ENCODE results near the gene ZNF471. TPM values are rescaled to one million over a fixed set of nuclear protein-coding genes. Genes with fewer than 3 reads are reported as not detected.

ZNF471 gene
- total and polyA plus RNA-seq, 2 experiments from 2014 or later = 3.6 to 6.1 TPM

DNA sequence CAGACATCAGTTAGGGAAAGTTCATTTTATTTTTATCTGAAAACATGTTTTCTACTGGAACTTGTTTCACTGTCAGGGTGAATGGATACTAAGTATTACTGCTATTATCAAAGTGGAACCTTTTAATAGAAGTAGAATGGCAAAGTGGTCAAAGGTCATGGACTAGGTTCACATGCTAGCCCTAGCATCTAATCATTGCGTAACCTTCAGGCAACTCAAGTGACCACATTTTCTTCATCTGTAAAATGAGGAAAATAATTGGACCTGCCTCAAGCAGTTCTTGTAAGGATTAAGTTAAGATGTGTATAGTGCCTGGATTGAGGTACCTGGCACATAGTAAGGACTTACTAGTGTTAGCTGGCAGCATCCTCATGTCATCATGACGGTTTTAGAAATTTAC is 36.1 kb downstream of the ZNF471 start:
- H3K4me1 ChIP-seq (ENCODE audit: insufficient read depth) = 0 out of 2 replicates have a peak, but pooled peaks cover 4% of the 10 kb centered on the region
- H3K27ac ChIP-seq = no peak overlapping the region
- H3K36me3 ChIP-seq (ENCODE audit: low read depth) = peaks cover 34% of the 10 kb centered on the region
- H3F3A ChIP-seq (ENCODE audit: insufficient read depth) = no peaks in the 10 kb centered on the region
- no peak overlapping the region for H3K4me3 ChIP-seq
- TF ChIP-seq EZH2phosphoT487 (IDR thresholded peaks at IDR 0.05; ENCODE audit: insufficient read depth, low read depth) = no peak
- no peak for TF ChIP-seq EZH2 (IDR thresholded peaks at IDR 0.05; ENCODE audit: insufficient read depth, poor library complexity, severe bottlenecking)
- 75 to 80% methylated on average over 2 of the region's 2 CpGs for WGBS, 2 experiments (ENCODE audit: low coverage in 1 of 2, low lambda C conversion rate in 2 of 2, missing lambda C conversion rate in 2 of 2)
- no peaks in the 10 kb centered on the region for H3K9me2 ChIP-seq (ENCODE audit: insufficient read depth)
- no peak for DNase-seq
- H2AFZ ChIP-seq = no peak overlapping the region
- H3K79me2 ChIP-seq (ENCODE audit: insufficient read depth) = peaks cover 61% of the 10 kb centered on the region
- no peak overlapping the region for H3K4me2 ChIP-seq (ENCODE audit: unreplicated experiment)
- H3K9ac ChIP-seq = no peak overlapping the region
- H3K9me3 ChIP-seq (ENCODE audit: low read depth) = no peaks in the 10 kb centered on the region
- no peaks in the 10 kb centered on the region for H3K27me3 ChIP-seq (replicated peaks; ENCODE audit: insufficient read depth)
- H4K20me1 ChIP-seq (ENCODE audit: insufficient read depth) = no peaks in the 10 kb centered on the region
- in situ Hi-C loops (cut with MboI) = no loop called here

DNA sequence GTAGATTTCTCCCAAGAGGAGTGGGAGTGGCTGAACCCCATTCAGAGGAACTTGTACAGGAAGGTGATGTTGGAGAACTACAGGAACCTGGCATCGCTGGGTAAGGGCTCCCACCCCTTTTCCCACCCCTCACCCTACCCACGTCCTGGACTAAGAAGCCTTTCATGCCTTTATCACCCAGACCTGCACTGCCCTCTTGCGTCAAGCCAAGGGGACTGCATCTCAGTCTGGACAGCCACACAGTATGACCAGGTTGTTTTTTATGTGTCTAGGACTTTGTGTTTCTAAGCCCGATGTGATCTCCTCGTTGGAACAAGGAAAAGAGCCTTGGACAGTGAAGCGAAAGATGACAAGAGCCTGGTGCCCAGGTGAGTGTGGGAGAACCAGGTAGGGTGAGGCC is 39.9 kb downstream of the ZNF471 start:
- Histone ChIP-seq H3K4me2 (ENCODE audit: unreplicated experiment) (no peak overlapping the region), H3K36me3 (ENCODE audit: low read depth) (peaks cover 63% of the 10 kb centered on the region)
- in situ Hi-C loops (cut with MboI) = no loop called here

DNA sequence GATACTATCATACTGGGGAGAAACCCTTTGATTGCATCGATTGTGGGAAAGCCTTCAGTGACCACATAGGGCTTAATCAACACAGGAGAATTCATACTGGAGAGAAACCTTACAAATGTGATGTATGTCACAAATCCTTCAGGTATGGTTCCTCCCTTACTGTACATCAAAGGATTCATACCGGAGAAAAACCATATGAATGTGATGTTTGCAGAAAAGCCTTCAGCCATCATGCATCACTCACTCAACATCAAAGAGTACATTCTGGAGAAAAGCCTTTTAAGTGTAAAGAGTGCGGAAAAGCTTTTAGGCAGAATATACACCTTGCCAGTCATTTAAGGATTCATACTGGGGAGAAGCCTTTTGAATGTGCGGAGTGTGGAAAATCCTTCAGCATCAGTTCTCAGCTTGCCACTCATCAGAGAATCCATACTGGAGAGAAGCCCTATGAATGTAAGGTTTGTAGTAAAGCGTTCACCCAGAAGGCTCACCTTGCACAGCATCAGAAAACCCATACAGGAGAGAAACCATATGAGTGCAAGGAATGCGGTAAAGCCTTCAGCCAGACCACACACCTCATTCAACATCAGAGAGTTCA is 46.7 kb downstream of the ZNF471 start:
- Histone ChIP-seq H3K4me2 (ENCODE audit: unreplicated experiment) (no peak overlapping the region), H2AFZ (no peak overlapping the region), H3K4me1 (ENCODE audit: insufficient read depth) (no peaks in the 10 kb centered on the region), H3K79me2 (ENCODE audit: insufficient read depth) (no peaks in the 10 kb centered on the region), H3F3A (ENCODE audit: insufficient read depth) (0 out of 2 replicates have a peak, but pooled peaks cover 4% of the 10 kb centered on the region), H3K4me3 (no peak overlapping the region), H3K9me2 (ENCODE audit: insufficient read depth) (no peaks in the 10 kb centered on the region), H3K9me3 (ENCODE audit: low read depth) (peaks cover 27% of the 10 kb centered on the region), H3K27ac (no peak overlapping the region), H3K27me3 (replicated peaks; ENCODE audit: insufficient read depth) (no peaks in the 10 kb centered on the region), H4K20me1 (ENCODE audit: insufficient read depth) (no peaks in the 10 kb centered on the region), H3K9ac (no peak overlapping the region), H3K36me3 (ENCODE audit: low read depth) (peaks cover 83% of the 10 kb centered on the region)
- peak; percentile 4 for DNase-seq
- no peak for TF ChIP-seq EZH2phosphoT487 (IDR thresholded peaks at IDR 0.05; ENCODE audit: insufficient read depth, low read depth)
- TF ChIP-seq EZH2 (IDR thresholded peaks at IDR 0.05; ENCODE audit: insufficient read depth, poor library complexity, severe bottlenecking) = no peak
- in situ Hi-C loops (cut with MboI) = no loop called here
- 89 to 91% methylated on average over 6 of the region's 6 CpGs for WGBS, 2 experiments (ENCODE audit: low coverage in 1 of 2, low lambda C conversion rate in 2 of 2, missing lambda C conversion rate in 2 of 2)

More for the DNA sequence above, 39.9 kb downstream of the ZNF471 start:
- TF ChIP-seq EZH2 (IDR thresholded peaks at IDR 0.05; ENCODE audit: insufficient read depth, poor library complexity, severe bottlenecking) = no peak
- WGBS, 2 experiments (ENCODE audit: low coverage in 1 of 2, low lambda C conversion rate in 2 of 2, missing lambda C conversion rate in 2 of 2) = 80 to 86% methylated on average over 6 of the region's 6 CpGs
- DNase-seq = no peak
- no peaks in the 10 kb centered on the region for H3F3A ChIP-seq (ENCODE audit: insufficient read depth)
- H3K27ac ChIP-seq = no peak overlapping the region
- H3K9me3 ChIP-seq (ENCODE audit: low read depth) = peaks cover 5% of the 10 kb centered on the region
- no peak overlapping the region for H2AFZ ChIP-seq
- no peak overlapping the region for H3K9ac ChIP-seq
- H3K27me3 ChIP-seq (replicated peaks; ENCODE audit: insufficient read depth) = no peaks in the 10 kb centered on the region
- no peaks in the 10 kb centered on the region for H4K20me1 ChIP-seq (ENCODE audit: insufficient read depth)
- peaks cover 33% of the 10 kb centered on the region for H3K79me2 ChIP-seq (ENCODE audit: insufficient read depth)
- H3K4me3 ChIP-seq = no peak overlapping the region
- no peaks in the 10 kb centered on the region for H3K4me1 ChIP-seq (ENCODE audit: insufficient read depth)
- no peaks in the 10 kb centered on the region for H3K9me2 ChIP-seq (ENCODE audit: insufficient read depth)

DNA sequence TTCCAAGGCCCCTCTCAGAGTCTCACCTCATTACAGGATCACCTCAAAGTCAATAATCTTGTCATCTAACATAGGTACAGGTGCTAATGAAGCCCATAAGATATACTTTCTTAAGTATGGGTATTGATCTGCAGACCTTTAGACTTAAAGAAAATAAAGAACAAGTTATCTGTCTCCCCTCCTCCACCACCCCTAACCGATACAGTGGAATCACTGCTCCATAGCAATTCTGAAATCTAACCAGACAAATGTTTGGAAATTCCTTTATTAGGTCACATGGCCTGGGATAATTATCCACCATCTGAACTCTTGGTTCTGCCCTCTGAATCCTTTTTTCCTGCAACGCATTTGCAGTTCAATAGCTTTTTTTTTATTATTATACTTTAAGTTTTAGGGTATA is 55.1 kb downstream of the ZNF471 start:
- H2AFZ ChIP-seq = no peak overlapping the region
- H3K9me3 ChIP-seq (ENCODE audit: low read depth) = peaks cover 13% of the 10 kb centered on the region
- H3K27me3 ChIP-seq (replicated peaks; ENCODE audit: insufficient read depth) = no peaks in the 10 kb centered on the region
- H3K9me2 ChIP-seq (ENCODE audit: insufficient read depth) = no peaks in the 10 kb centered on the region
- H4K20me1 ChIP-seq (ENCODE audit: insufficient read depth) = no peaks in the 10 kb centered on the region
- no peak for DNase-seq
- no peak overlapping the region for H3K27ac ChIP-seq
- no peak overlapping the region for H3K9ac ChIP-seq
- no peak overlapping the region for H3K4me2 ChIP-seq (ENCODE audit: unreplicated experiment)
- H3K4me1 ChIP-seq (ENCODE audit: insufficient read depth) = no peaks in the 10 kb centered on the region
- in situ Hi-C loops (cut with MboI) = no loop called here
- H3F3A ChIP-seq (ENCODE audit: insufficient read depth) = no peaks in the 10 kb centered on the region
- H3K4me3 ChIP-seq = no peak overlapping the region
- peaks cover 28% of the 10 kb centered on the region; the same call in 1 of the 2 replicates for H3K36me3 ChIP-seq (ENCODE audit: low read depth)
- WGBS, 2 experiments (ENCODE audit: low coverage in 1 of 2, low lambda C conversion rate in 2 of 2, missing lambda C conversion rate in 2 of 2) = 83 to 86% methylated on average over 2 of the region's 2 CpGs
- TF ChIP-seq EZH2phosphoT487 (IDR thresholded peaks at IDR 0.05; ENCODE audit: insufficient read depth, low read depth) = no peak
- no peak for TF ChIP-seq EZH2 (IDR thresholded peaks at IDR 0.05; ENCODE audit: insufficient read depth, poor library complexity, severe bottlenecking)
- peaks cover 4% of the 10 kb centered on the region; the same call in 1 of the 2 replicates for H3K79me2 ChIP-seq (ENCODE audit: insufficient read depth)
